HS-5 (cell line): ENCODE data around the gene TIMM17B.
"Not testable (repeated sequence)": the region's sequence is repeated elsewhere in the genome, so short reads cannot be mapped to it uniquely, and the experiment has no call there.

ENCODE experiments used
- DNase-seq: peaks from one replicate; pipeline ENCODE4 v3.0.0-alpha.2; 2012; ENCODE audit warnings: low read depth

The TIMM17B gene

DNA sequence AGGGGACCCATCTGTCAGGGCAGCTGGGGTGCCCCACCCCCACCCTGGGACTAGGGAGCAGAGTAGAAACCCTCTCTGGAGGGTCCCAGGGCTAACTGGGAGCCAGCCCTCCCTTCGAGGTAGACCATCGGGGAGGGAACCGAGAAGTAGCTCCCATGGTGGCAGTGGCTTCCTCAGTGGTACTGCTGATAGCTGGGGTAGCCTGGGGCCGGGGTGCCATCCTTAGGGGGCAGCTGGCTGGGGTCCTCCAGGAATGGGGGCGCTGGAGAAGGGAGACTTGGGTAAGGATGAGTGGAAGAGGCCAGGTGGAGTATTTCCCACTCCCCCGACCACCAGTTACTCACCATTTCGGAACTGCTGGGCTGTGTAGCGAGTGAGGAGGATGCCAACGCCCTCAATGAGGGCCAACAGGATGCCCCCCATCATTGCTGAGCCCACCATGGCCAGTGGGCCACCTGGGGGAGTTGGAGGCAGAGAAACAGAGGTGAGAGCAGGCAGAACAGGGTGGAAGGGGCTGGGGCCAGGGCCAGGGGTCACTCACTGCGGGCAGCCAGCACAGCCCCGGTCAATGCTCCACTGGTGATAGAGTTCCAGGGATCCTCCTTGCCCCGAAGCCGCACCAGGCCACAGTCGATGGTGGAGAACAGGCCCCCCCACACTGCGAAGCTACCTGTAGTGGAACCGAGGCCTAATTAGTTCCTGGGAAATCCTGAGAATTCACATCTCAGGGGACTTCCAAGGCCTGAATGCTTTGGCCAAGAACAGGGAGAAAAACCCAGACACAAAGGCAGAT is 3.8 kb downstream of the TIMM17B start:
- no peak for DNase-seq

DNA sequence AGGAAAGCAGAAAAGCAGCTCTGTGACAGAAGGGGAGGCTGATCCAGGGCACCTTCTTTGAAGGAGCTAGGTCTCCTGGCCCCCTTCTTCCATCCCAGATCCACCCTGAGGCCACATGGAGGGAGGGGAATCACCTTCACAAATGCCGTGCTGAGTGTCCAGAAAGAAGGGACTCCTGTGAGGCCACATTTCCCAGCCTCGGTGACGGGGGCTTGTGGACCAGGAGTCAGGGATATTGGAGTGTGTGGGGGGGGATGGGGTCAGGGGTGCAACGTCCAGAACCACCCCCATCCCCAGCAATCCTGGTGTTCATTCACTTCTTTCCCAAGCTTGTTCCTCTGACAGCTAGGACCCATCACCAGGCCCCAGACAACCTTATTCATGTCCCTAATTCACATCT is 4.7 kb downstream of the TIMM17B start:
- no peak for DNase-seq

DNA sequence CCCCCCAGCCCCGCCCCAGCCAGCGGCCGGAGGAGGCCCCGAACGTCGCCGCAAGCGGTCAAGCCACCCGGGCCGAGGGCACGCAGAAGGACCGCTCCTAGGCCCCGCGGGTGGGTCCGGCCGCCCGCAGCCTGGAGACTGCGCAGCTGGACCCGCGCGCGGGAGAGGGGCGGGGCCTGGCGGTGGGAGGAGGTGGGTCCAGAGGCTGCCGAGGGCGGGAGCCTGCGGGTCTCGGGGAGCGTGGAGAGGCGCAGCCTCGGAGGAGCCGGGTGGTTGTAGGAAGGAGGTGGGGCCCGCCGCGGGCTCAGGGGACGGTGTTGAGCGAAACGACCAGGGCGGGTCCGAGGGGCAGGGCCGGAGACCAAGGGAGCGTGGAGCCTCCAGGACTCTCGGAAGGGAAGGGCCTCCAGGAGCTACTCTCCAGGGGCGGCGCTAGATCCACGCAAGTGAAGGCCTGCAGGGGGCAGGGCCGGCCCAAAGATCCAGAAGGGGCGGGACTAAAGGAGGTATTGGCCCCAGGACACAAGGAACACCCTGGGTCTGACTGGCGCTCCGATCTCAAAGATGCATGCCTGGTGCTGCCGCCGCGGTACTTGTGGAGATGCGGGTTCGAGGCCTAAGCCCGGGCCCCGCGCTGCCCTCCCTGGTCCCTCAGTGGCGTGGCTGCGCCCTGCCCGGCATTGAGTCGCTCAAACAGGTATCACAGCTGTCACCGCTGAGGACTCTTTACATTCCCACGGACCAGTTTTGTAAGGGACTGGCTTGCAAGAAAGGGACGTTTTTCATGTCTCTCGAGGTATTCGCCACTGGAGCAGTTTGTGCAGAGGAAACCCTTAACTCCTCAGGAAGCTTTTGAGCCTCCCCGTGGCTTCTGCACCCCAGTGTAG is 5.9 kb downstream of the TIMM17B start:
- DNase-seq, result peak; percentile 36

DNA sequence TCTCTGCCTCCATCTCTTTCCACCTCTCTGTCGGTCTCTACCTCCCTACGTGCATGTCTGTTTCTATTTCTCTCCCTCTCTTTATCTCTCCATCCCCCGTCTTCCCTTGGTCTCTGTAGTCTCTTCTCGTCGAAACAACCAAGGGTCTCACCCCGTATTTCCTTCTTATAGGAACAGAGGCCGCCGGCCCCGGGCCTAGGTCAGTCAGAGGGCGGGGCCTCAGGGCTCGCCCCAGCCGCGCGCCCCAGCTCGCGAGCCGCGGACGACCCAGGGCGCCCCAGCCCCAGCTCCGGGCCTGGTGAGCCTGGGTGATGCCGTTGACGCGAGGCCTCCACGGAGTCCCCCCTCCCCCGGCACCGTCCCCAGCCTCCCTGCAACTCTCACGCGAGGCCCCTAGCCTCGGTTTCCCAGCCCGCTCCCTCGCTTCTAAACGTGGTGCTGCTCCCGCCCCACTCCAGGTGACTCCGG is 6.6 kb downstream of the TIMM17B start:
- no peak for DNase-seq

DNA sequence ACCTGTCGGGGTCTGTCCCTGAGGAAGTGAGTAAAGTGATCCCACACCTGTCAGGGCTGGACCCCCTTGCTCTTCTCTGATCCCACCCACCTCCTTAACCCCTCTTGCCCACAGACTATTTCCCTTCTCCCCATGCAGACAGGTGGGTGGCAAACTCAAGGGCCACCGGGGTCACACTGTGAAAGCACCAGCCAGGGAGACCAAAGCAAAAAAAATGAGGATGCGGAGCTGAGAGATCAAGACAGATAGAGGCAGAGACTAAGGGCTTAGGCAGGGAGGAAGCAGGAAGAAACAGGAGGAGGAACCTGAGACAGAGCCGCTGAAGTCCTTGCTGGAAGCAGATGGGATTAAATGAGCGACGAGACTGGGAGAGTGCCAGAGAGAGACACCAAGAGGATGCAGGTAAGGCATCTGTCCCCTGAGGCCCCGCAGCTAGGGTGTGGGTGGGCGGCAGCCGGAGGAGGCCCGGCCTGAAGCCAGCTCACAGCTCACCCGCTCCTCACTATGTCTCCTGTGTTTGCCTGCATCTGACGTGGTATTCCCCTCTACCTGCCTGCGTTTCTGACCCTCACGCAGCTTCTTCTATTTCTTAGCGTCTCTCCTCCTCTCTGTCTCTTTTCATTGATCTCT is 7.2 kb downstream of the TIMM17B start:
- DNase-seq, result no peak

DNA sequence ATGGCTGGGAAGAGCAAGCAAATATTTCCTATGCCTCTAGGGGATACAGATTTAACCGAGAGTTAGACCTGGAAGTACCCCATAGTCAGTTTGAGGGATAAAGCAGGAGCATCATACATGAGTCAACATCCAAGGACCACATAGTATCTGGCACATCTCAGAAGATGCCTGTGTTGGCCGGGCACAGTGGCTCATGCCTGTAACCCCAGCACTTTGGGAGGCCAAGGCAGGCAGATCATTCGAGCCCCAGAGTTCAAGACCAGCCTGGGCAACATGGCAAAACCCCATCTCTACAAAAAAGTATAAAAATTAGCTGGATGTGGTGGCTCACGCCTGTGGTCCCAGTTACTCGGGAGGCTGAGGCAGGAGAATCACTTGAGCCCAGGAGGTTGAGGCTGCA is 11.0 kb downstream of the TIMM17B start:
- DNase-seq, result not testable (repeated sequence)

DNA sequence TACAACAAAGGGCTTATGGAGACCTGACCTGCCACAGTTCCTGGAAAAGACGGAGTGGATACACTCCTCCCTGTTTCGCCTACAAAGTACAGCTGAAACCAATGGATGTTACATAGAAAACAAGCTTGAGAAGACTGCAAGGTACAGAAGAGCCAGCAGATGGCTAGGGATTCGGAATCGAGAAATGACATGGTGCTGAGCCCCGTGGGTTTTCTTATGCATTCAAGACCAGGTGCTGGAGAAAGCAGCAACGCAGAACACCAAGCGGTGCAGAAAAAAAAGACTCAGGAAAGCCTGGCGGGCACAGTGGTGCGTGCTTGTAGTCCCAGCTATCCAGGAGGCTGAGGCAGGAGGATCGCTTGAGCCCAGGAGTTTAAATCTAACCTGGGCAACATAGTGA is 13.8 kb downstream of the TIMM17B start:
- no peak for DNase-seq

DNA sequence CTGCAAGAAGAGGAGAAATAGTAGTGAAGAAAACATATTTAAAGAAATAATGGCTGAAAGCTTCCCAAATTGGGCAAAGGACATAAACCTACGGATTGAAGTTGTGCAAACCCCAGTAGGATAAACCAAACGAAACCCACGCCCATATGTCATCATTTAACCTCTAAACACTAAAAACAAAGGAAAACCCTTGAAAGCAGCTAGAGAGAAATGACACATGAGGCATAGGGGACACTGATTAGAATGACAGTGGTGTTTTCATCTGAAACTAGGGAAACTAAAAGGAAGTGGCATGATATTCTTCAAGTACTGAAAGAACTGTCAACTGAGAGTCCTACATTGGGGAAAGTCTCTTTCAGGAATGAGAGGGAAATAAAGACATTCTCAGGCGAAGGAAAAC is 20.6 kb downstream of the TIMM17B start:
- DNase-seq, result not testable (repeated sequence)

DNA sequence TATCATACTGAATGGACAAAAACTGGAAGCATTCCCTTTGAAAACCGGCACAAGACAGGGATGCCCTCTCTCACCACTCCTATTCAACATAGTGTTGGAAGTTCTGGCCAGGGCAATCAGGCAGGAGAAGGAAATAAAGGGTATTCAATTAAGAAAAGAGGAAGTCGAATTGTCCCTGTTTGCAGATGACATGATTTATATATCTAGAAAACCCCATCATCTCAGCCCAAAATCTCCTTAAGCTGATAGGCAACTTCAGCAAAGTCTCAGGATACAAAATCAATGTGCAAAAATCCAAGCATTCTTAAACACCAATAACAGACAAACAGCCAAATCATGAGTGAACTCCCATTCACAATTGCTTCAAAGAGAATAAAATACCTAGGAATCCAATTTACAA is 25.6 kb downstream of the TIMM17B start:
- DNase-seq, result not testable (repeated sequence)

DNA sequence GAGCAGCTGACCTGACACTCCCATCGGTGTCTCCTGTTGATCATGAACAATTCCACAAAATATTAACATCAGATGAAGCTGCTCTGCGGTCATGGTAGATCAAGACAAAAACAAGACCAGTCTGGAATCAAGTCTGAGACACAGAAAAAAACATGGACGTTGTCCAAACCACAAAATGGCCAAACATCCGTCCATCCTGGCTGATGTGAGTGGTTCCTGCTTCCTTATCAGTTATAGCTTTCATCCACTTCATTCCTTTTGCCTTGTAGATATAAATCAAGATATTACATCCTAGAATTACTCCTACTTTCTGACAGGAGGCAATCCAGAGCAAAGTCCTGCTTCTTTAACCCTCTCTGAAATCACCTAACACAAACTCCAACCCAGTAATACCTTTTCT is 33.4 kb downstream of the TIMM17B start:
- DNase-seq, result peak; percentile 44

DNA sequence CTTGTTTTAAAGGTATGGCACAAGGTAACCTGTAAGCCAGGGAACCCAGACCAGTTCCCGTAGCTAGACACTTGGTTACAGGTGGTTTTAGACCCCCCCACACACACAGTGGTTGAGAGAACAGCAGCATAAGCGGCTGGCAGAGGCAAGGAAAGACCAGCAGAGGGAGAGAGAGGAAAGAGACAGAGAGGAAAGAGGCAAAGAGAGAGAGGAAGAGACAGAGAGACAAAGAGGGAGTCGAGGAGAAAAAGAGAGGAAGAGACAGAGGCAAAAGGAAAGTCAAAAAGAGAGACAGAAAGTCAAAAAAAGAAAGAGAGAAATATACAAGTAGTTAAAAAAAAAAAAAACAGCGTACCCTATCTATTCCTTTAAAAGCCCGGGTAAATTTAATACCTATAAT is 42.7 kb downstream of the TIMM17B start:
- no peak for DNase-seq

DNA sequence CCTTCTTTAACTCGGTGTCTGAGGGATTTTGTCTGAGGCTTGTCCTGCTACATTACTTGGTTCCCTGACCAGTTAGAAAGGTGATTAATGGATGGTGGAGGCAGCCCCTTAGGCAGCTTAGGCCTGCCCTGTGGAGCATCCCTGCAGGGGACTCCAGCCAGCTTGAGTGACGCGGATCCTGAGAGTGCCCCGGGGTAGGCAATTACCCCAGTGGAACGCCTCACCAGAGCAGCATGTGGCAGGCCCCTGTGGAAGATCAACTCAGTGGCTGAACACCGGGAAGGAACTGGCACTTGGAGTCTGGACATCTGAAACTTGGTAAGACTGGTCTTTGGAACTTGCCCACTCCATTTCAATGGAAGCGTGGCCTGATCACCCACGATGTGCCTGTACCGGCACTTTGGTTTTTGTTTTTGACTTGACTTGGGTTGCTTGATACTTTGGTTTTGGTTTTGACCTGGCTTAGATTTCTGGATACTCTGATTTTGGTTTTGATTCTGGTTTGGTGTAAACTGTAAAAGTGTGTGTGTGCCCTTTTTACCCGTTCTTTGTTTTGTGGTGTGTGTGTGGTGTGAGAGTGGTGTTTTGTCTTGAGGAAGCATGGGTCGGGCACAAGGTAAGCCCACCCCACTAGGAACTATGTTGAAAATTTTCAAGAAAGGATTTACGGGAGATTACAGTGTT is 43.3 kb downstream of the TIMM17B start:
- DNase-seq, result not testable (repeated sequence)

DNA sequence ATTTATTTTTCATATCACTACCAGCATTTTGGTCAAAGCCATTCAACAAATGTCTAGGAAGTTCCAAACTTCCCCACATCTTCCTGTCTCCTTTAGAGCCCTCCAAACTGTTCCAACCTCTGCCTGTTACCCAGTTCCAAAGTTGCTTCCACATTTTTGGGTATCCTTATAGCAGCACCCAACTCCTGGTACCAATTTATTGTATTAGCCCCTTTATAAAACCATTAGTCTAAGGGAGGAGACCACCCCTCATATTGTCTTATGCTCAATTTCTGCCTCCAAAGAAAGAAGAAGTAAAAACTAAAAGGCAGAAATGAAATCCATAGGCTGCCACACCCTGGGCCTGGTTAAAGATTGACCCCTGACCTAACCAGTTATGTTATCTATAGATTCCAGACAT is 44.1 kb downstream of the TIMM17B start:
- not testable (repeated sequence) for DNase-seq

DNA sequence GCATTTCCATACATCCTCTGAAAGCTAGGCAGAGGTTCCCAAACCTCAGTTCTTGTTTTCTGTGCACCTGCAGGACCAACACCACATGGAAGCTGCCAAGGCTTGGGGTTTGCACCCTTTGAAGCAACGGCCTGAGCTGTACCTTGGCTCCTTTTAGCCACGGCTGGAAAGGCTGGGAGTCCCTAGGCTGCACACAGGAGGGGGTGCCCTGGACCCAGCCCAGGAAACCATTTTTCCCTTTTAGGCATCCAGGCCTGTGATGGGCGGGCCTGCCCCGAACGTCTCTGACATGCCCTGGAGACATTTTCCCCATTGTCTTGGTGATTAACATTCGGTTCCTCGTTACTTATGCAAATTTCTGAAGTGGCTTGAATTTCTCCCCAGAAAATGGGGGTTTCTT is 44.7 kb downstream of the TIMM17B start:
- no peak for DNase-seq

DNA sequence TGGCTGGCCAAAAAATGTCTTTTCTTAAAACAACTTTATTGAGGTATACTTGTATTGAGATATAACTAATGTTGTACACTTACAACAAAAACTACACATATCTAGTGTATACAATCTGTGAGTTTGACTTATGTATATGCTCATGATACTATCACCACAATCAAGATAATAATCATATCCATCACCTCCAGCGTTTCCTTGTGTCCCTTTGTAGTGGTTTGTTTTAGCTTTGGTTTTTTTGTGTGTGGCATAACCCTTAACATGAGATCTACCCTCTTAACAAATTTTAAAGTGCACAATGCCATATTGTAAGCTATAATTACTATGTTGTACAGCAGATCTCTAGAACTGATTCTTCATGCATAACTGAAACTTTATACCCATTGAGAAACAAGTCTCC is 48.7 kb downstream of the TIMM17B start:
- DNase-seq, result no peak
